DND-41 (cell line): ENCODE measurements around the gene PNMA1.

ENCODE experiments used
- ATAC-seq: fragments of 200-7000 bp; cut with Tn5 transposase; 3 replicates; pipeline ENCODE4 v1.9.1; 2021; ENCODE audit warnings: low read depth; ENCODE audit not compliant: insufficient read depth
- DNase-seq: peaks from one replicate; pipeline ENCODE4 v3.0.0-alpha.2; 2020
- H2AFZ ChIP-seq: 2 replicates; pipeline ENCODE4 v1.6.0; 2012; ENCODE audit warnings: low read depth, low read length
- H3K27ac ChIP-seq: 2 replicates; pipeline ENCODE4 v1.5.1; 2012; ENCODE audit warnings: low read length, inconsistent platforms
- H3K27me3 ChIP-seq: fragments of 200-600 bp; sonication (generic); 2 replicates; pipeline ENCODE4 v1.6.0; 2012; ENCODE audit warnings: low read length, mild to moderate bottlenecking, inconsistent platforms; ENCODE audit not compliant: insufficient read depth, poor library complexity
- H3K36me3 ChIP-seq: 2 replicates; pipeline ENCODE4 v1.5.1; 2012; ENCODE audit warnings: low read length, inconsistent platforms; ENCODE audit not compliant: insufficient read depth
- H3K4me1 ChIP-seq: 2 replicates; pipeline ENCODE4 v1.5.1; 2012; ENCODE audit warnings: mild to moderate bottlenecking, low read length; ENCODE audit not compliant: insufficient read depth
- H3K4me2 ChIP-seq: 2 replicates; pipeline ENCODE4 v1.6.0; 2012; ENCODE audit warnings: mild to moderate bottlenecking, moderate library complexity, low read length, inconsistent platforms; ENCODE audit not compliant: insufficient read depth
- H3K4me3 ChIP-seq, 2 experiments: fragments of 200-600 bp in 1 of 2; shearing (Covaris generic) in 1 of 2; 2 replicates each; pipeline ENCODE4 v1.5.1; 2012 to 2016; ENCODE audit warnings: inconsistent platforms in 2 of 2, low read length in 2 of 2, mild to moderate bottlenecking in 2 of 2, low read depth in 1 of 2, moderate library complexity in 1 of 2
- H3K79me2 ChIP-seq: 2 replicates; pipeline ENCODE4 v1.6.0; 2012; ENCODE audit warnings: low read length, inconsistent platforms; ENCODE audit not compliant: insufficient read depth
- H3K9ac ChIP-seq: 2 replicates; pipeline ENCODE4 v1.6.0; 2012; ENCODE audit warnings: low read depth, mild to moderate bottlenecking, inconsistent platforms, low read length, moderate library complexity
- H3K9me3 ChIP-seq: 2 replicates; pipeline ENCODE4 v1.5.1; 2012; ENCODE audit warnings: low read length, moderate library complexity, mild to moderate bottlenecking, inconsistent platforms; ENCODE audit not compliant: insufficient read depth, severe bottlenecking
- H4K20me1 ChIP-seq: 2 replicates; pipeline ENCODE4 v1.6.0; 2012; ENCODE audit warnings: low read length; ENCODE audit not compliant: insufficient read depth
- CTCF ChIP-seq: IDR thresholded peaks from 2 replicates; pipeline ENCODE4 v1.5.1; 2012; ENCODE audit warnings: borderline replicate concordance, low read length, moderate library complexity, mild to moderate bottlenecking; ENCODE audit not compliant: poor library complexity, severe bottlenecking; ENCODE audit errors: extremely low read depth
- EZH2 ChIP-seq: IDR thresholded peaks from 3 replicates; pipeline ENCODE4 v1.6.1; 2012; ENCODE audit warnings: borderline replicate concordance, low read depth, mild to moderate bottlenecking, moderate library complexity, low read length, inconsistent platforms; ENCODE audit not compliant: severe bottlenecking

PNMA1 gene

GRCh38 chr14:73731111-73731510 lies 16.9 kb upstream of the PNMA1 start:
- no peak for TF ChIP-seq CTCF
- no peak for TF ChIP-seq EZH2
- no peak for ATAC-seq
- H3K36me3 ChIP-seq, result peaks cover 79% of the 10 kb centered on the region

DNA sequence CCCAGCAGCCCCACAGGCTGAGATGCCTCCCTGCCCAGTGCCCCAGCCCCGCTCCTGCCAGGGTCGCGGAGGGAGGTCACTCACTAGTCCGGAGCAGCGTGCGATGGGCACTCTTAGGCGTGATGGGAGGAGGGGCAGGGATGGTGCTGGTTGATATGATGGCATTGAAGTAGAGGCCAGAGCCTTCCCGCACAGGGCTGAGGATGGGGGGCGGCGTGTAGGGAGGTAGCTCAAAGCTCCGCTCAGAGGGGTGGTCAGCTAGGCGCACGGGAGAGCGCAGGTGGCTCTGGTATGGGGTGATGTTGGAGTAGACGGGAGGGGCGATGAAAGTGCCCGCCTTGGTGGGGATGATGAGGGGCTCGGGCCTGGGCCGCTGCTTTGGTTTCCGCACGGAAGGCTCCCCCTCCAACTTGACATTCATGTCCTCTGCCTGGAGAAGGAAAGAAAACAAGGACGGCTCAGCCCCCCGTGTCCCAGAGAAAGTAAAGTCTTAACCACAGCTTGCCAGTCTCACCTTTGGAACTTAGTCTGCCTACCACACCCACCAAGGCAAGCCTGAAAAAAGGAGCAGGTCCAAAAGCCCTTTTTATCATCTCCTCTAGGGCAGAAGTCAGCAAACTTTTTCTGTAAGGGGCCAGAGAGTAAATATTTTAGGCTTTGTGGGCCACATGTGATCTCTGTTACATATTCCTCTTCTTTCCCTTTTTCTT lies 15.5 kb upstream of the PNMA1 start:
- no peaks in the 10 kb centered on the region for H3K27me3 ChIP-seq
- H3K79me2 ChIP-seq, result peaks cover 8% of the 10 kb centered on the region; the same call in 1 of the 2 replicates
- no peaks in the 10 kb centered on the region for H3K9me3 ChIP-seq
- DNase-seq (no peak), ATAC-seq (no peak)
- H3K9ac ChIP-seq, result no peak overlapping the region
- peaks cover 13% of the 10 kb centered on the region for H4K20me1 ChIP-seq
- H3K4me2 ChIP-seq, result no peak overlapping the region
- H3K36me3 ChIP-seq, result peaks cover 84% of the 10 kb centered on the region
- TF ChIP-seq CTCF, result no peak
- no peak for TF ChIP-seq EZH2
- H3K4me3 ChIP-seq, result no peak overlapping the region
- H2AFZ ChIP-seq, result no peak overlapping the region
- H3K4me1 ChIP-seq, result no peaks in the 10 kb centered on the region
- no peak overlapping the region for H3K27ac ChIP-seq

More at GRCh38 chr14:73731111-73731510, 16.9 kb upstream of the PNMA1 start:
- H3K27me3 ChIP-seq, result no peaks in the 10 kb centered on the region
- DNase-seq, result no peak
- no peaks in the 10 kb centered on the region for H3K4me1 ChIP-seq
- no peak overlapping the region for H3K27ac ChIP-seq
- H3K9me3 ChIP-seq, result no peaks in the 10 kb centered on the region
- H2AFZ ChIP-seq, result no peak overlapping the region
- H3K9ac ChIP-seq, result no peak overlapping the region
- peaks cover 13% of the 10 kb centered on the region for H4K20me1 ChIP-seq
- H3K4me2 ChIP-seq, result no peak overlapping the region
- H3K4me3 ChIP-seq, result no peak overlapping the region
- H3K79me2 ChIP-seq, result peaks cover 8% of the 10 kb centered on the region; the same call in 1 of the 2 replicates

DNA sequence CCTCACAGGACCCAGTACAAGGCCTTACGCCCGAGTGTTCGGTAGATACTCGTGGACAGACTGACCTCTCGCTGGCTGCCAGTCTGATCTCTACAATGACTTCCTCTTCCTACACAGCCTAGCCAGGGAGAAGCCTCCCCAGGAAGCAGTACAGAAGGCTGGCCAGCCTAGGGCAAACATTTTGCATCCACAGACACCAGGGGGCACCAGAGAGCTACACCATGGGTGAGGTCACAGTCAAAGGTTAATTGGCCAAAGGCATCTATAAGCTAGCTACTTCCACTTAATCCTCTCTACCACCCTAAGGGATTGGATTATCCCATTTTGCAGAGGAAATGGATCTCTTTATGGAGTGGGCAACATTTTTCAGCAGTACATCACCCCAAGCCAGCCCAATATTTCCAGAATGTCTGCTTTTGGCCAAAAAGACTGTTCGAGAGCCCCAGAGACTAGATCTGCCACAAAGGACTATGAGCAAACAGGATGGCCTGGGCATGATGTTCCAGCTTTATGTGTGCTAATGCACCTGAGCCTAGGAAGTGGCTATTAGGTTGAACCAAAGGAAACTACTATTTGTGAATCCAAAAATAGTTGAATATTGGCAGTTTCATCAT lies 14.6 kb upstream of the PNMA1 start:
- TF ChIP-seq CTCF, result peak; percentile 95
- no peak for TF ChIP-seq EZH2
- Histone ChIP-seq H3K4me3 (no peak overlapping the region), H3K36me3 (peaks cover 85% of the 10 kb centered on the region), H2AFZ (no peak overlapping the region), H3K9me3 (no peaks in the 10 kb centered on the region), H3K27me3 (no peaks in the 10 kb centered on the region), H3K9ac (no peak overlapping the region), H3K4me2 (no peak overlapping the region), H3K79me2 (peaks cover 8% of the 10 kb centered on the region; the same call in 1 of the 2 replicates), H3K4me1 (no peaks in the 10 kb centered on the region), H4K20me1 (peaks cover 13% of the 10 kb centered on the region), H3K27ac (peak overlapping the region; percentile 11; the same call in 1 of the 2 replicates)
- DNase-seq (peak; percentile 84), ATAC-seq (peak; percentile 97)
